RWPE2 (cell line): ENCODE measurements around the gene DNAJC25.

Source experiments
- ATAC-seq: fragments of 200-7000 bp; cut with Tn5 transposase; 3 replicates; pipeline ENCODE4 v1.9.1; 2021; ENCODE audit warnings: low read depth
- DNase-seq: peaks from one replicate; pipeline ENCODE4 v3.0.0-alpha.2; 2020; ENCODE audit warnings: low spot score
- H3K27ac ChIP-seq: fragments of 450-650 bp; 2 replicates; pipeline ENCODE4 v1.5.1; 2017; ENCODE audit warnings: mild to moderate bottlenecking; ENCODE audit not compliant: poor library complexity, severe bottlenecking
- H3K27me3 ChIP-seq: fragments of 250-450 bp; sonication (Bioruptor Pico); 2 replicates; pipeline ENCODE4 v1.5.1; 2021; ENCODE audit warnings: mild to moderate bottlenecking, moderate library complexity; ENCODE audit not compliant: insufficient read depth, poor library complexity, severe bottlenecking
- H3K36me3 ChIP-seq: fragments of 250-450 bp; sonication (Bioruptor Pico); 2 replicates; pipeline ENCODE4 v1.5.1; 2020; ENCODE audit warnings: low read depth, mild to moderate bottlenecking, moderate library complexity
- H3K4me1 ChIP-seq: fragments of 250-450 bp; sonication (Bioruptor Pico); 2 replicates; pipeline ENCODE4 v1.5.1; 2021; ENCODE audit warnings: mild to moderate bottlenecking, moderate library complexity; ENCODE audit not compliant: insufficient read depth, poor library complexity, severe bottlenecking
- H3K4me3 ChIP-seq: fragments of 250-450 bp; sonication (Bioruptor Pico); 2 replicates; pipeline ENCODE4 v1.5.1; 2021; ENCODE audit warnings: mild to moderate bottlenecking, moderate library complexity; ENCODE audit not compliant: severe bottlenecking
- H3K9me3 ChIP-seq: fragments of 250-450 bp; sonication (Bioruptor Pico); 2 replicates; pipeline ENCODE4 v1.5.1; 2021; ENCODE audit warnings: mild to moderate bottlenecking, moderate library complexity; ENCODE audit not compliant: severe bottlenecking
- TF ChIP-seq, protein P1 (sequence below): fragments of 450-650 bp; IDR thresholded peaks from one replicate; pipeline ENCODE4 v1.5.1; 2017; ENCODE audit warnings: mild to moderate bottlenecking, moderate library complexity; ENCODE audit not compliant: poor library complexity, severe bottlenecking

The DNAJC25 gene

DNA sequence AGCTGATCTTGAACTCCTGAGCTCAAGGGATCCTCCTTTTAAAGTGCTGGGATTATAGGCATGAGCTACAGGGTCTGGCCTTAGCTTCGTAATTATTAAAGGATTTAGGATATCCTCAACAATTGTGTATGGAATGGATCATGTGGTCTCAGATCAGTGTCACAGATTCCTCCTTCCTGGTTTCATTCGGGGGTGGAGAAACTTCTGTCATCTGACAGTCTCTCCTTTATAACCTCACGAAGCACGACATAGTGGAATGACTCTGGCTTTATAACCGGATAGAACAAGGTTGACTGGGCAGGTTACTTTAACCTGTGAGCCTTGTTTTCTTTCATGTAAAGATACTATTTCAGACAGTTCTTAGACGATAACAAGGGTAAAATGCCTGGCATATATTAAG lies 25.9 kb downstream of the DNAJC25 start:
- TF ChIP-seq, protein P1, sequence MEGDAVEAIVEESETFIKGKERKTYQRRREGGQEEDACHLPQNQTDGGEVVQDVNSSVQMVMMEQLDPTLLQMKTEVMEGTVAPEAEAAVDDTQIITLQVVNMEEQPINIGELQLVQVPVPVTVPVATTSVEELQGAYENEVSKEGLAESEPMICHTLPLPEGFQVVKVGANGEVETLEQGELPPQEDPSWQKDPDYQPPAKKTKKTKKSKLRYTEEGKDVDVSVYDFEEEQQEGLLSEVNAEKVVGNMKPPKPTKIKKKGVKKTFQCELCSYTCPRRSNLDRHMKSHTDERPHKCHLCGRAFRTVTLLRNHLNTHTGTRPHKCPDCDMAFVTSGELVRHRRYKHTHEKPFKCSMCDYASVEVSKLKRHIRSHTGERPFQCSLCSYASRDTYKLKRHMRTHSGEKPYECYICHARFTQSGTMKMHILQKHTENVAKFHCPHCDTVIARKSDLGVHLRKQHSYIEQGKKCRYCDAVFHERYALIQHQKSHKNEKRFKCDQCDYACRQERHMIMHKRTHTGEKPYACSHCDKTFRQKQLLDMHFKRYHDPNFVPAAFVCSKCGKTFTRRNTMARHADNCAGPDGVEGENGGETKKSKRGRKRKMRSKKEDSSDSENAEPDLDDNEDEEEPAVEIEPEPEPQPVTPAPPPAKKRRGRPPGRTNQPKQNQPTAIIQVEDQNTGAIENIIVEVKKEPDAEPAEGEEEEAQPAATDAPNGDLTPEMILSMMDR: no peak
- DNase-seq (no peak), ATAC-seq (no peak)
- Histone ChIP-seq H3K36me3 (peaks cover 19% of the 10 kb centered on the region), H3K4me3 (no peak overlapping the region), H3K9me3 (no peaks in the 10 kb centered on the region), H3K4me1 (no peaks in the 10 kb centered on the region), H3K27me3 (no peaks in the 10 kb centered on the region), H3K27ac (no peak overlapping the region)

GRCh38 chr9:111658943-111659342 lies 27.8 kb downstream of the DNAJC25 start:
- no peak for DNase-seq
- Histone ChIP-seq H3K36me3 (peaks cover 5% of the 10 kb centered on the region), H3K27ac (no peak overlapping the region), H3K27me3 (no peaks in the 10 kb centered on the region), H3K4me3 (no peak overlapping the region), H3K4me1 (peaks cover 9% of the 10 kb centered on the region), H3K9me3 (no peaks in the 10 kb centered on the region)
- no peak for ATAC-seq
- TF ChIP-seq, protein P1: no peak

- 0 out of 2 replicates have a peak, but pooled peaks cover 3% of the 10 kb centered on the region for H3K36me3 ChIP-seq
- ATAC-seq (no peak), DNase-seq (no peak)
- H3K9me3 ChIP-seq: no peaks in the 10 kb centered on the region
- H3K4me3 ChIP-seq: no peak overlapping the region
- H3K27me3 ChIP-seq: no peaks in the 10 kb centered on the region
- H3K4me1 ChIP-seq: peaks cover 9% of the 10 kb centered on the region
- H3K27ac ChIP-seq: no peak overlapping the region
- TF ChIP-seq, protein P1: no peak
These were observed 28.6 kb downstream of the DNAJC25 start for GRCh38 chr9:111659691-111660090.

DNA sequence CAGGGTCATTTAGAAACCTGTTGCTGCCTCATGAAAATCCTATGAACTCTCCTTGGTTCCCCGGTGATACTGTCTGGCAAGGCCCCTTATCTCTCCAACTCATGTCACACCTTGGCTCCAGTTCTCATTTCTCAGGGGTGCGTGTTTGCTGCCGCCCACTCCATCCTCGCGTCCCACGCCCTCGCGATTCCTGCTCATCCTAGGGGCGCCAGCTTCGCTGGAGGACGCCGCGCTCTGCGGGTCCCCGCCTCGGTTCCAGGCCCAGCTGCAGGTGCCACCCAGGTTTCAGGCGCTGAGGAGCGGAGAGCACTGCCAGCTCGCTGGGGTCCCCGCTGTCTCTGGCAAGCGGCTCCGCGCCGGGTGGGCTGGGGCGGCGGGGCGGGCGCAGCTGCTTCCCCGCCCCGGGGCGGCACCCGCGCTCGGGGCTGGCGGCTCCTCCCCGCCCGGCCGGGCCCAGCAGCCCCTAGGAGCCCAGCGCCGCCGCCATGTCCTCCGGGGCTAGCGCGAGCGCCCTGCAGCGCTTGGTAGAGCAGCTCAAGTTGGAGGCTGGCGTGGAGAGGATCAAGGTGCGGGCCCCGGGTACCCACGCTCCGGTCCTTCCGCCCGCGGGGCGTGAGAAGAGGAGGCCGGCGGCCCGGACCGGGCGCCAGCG lies 30.1 kb downstream of the DNAJC25 start, which contains the start of gene GNG10:
TSS of gene GNG10 (plus strand) at position 456 of the 652 bp plus-strand sequence. CDS start at position 486, 30 bp downstream.
- peak within 1 kb of the TSS; percentile 86 for H3K4me3 ChIP-seq
- H3K4me1 ChIP-seq: peaks cover 9% of the 10 kb centered on the region
- TF ChIP-seq, protein P1: no peak
- DNase-seq (no peak), ATAC-seq (peak; percentile 86)
- H3K9me3 ChIP-seq: no peaks in the 10 kb centered on the region
- H3K27ac ChIP-seq: peak within 1 kb of the TSS; percentile 33
- H3K36me3 ChIP-seq: peaks cover 5% of the 10 kb centered on the region
- no peaks in the 10 kb centered on the region for H3K27me3 ChIP-seq

DNA sequence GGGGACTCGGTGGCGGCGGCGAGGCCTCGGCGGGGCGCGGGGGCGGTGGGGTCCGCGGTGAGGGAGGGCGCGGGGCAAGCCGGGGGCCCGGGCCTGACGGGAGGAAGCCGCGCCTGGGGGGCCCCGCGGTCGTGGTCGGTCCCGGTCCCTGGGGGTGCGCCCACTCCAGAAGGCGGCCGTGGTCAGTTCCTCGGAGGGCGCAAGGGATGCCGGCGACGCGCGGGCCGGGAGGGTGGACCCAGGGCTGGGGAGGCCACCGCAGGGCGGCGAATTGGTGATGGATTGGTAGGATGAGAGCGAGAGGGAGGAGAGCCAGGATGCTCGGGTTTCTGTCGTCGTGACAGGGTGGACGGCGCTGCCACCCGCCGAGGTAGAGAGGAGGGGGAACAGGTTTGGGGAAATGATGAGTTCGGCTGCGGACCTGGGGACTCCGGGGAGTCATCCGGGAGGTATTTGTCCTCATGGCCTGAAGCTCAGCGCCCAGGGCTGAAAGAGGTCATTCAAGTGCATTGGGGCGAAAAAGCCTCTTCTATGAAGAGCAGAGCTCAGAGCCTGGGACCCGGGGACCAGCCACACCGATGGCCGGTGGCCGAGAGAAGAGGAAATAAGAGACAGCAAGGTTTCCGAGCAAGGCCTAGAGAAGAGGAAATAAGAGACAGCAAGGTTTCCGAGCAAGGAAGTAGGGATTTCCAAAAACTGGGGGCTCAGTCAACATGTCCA lies 30.8 kb downstream of the DNAJC25 start:
- DNase-seq (no peak), ATAC-seq (peak; percentile 52)
- peaks cover 12% of the 10 kb centered on the region for H3K36me3 ChIP-seq
- H3K4me3 ChIP-seq: peak overlapping the region; percentile 86
- peak overlapping the region; percentile 33 for H3K27ac ChIP-seq
- H3K9me3 ChIP-seq: no peaks in the 10 kb centered on the region
- peaks cover 9% of the 10 kb centered on the region for H3K4me1 ChIP-seq
- TF ChIP-seq, protein P1: no peak
- no peaks in the 10 kb centered on the region for H3K27me3 ChIP-seq
